Lower lobe of right lung (tissue), 2 donors: Measurements from ENCODE around the gene POSTN. TPM values are rescaled to one million over a fixed set of nuclear protein-coding genes. Genes with fewer than 3 reads are reported as not detected.

ENCODE experiments used
- ATAC-seq, 2 donors: fragments of 200-7000 bp; cut with Tn5 transposase; one replicate each; pipeline ENCODE4 v1.9.1; 2020 to 2022; ENCODE audit warnings: mild to moderate bottlenecking in 2 of 2, moderate library complexity in 2 of 2
- DNase-seq: peaks from one replicate; pipeline ENCODE4 v3.0.0-alpha.2; 2020
- H3K27ac ChIP-seq: fragments of 200-600 bp; one replicate; pipeline ENCODE4 v1.8.0; 2022
- H3K27me3 ChIP-seq: fragments of 200-600 bp; one replicate; pipeline ENCODE4 v1.8.0; 2022; ENCODE audit warnings: low read depth
- H3K36me3 ChIP-seq: fragments of 200-600 bp; one replicate; pipeline ENCODE4 v1.8.0; 2022; ENCODE audit warnings: mild to moderate bottlenecking
- H3K4me1 ChIP-seq: fragments of 200-600 bp; one replicate; pipeline ENCODE4 v1.8.0; 2022
- H3K4me3 ChIP-seq: fragments of 200-600 bp; one replicate; pipeline ENCODE4 v1.8.0; 2022; ENCODE audit warnings: mild to moderate bottlenecking
- H3K9me3 ChIP-seq: fragments of 200-600 bp; one replicate; pipeline ENCODE4 v1.8.0; 2022
- CTCF ChIP-seq: fragments of 200-600 bp; IDR thresholded peaks from one replicate; pipeline ENCODE4 v1.8.0; 2022; ENCODE audit warnings: antibody characterized with exemption, mild to moderate bottlenecking
- intact Hi-C: fragments of 100-400 bp; cut with DNase I; formaldehyde crosslinking; loops from one replicate; pipeline ENCODE4 v1.11.0; 2022
- total RNA-seq: library from RNA; stranded (reverse); fragmentation: NEBNext Ultra II Directional; extraction: Animal tissue kit (Norgen Biotek cat#: 25700); gene quantifications from one replicate; pipeline ENCODE4 v1.2.1, GENCODE V29; 2021
- donor health status: DM: no; HTN: yes; CAD: no; lungs with severe emphysema.

Gene POSTN
- total RNA-seq, 1 donor from 2014 or later = 14.5 TPM

- Histone ChIP-seq H3K4me3 (no peak overlapping the region), H3K4me1 (no peaks in the 10 kb centered on the region), H3K27me3 (no peaks in the 10 kb centered on the region), H3K36me3 (no peaks in the 10 kb centered on the region), H3K27ac (no peak overlapping the region), H3K9me3 (peaks cover 8% of the 10 kb centered on the region)
- ATAC-seq = no peak
- intact Hi-C loops = no loop called here
- no peak for TF ChIP-seq CTCF
- DNase-seq = no peak
These were observed 63.9 kb downstream of the POSTN start for GRCh38 chr13:37534676-37535075.

- ATAC-seq = no peak
- no peaks in the 10 kb centered on the region for H3K4me1 ChIP-seq
- peaks cover 8% of the 10 kb centered on the region for H3K9me3 ChIP-seq
- H3K27me3 ChIP-seq = no peaks in the 10 kb centered on the region
- no peak for TF ChIP-seq CTCF
- H3K27ac ChIP-seq = no peak overlapping the region
- no peak for DNase-seq
- intact Hi-C loops = no loop called here
- no peaks in the 10 kb centered on the region for H3K36me3 ChIP-seq
- H3K4me3 ChIP-seq = no peak overlapping the region
These were observed 64.4 kb downstream of the POSTN start for GRCh38 chr13:37534181-37534580.

GRCh38 chr13:37531049-37531448 is 67.5 kb downstream of the POSTN start:
- Histone ChIP-seq H3K4me1 (no peaks in the 10 kb centered on the region), H3K27me3 (no peaks in the 10 kb centered on the region), H3K36me3 (no peaks in the 10 kb centered on the region), H3K4me3 (no peak overlapping the region), H3K27ac (no peak overlapping the region), H3K9me3 (peaks cover 8% of the 10 kb centered on the region)
- TF ChIP-seq CTCF = no peak
- intact Hi-C loops = no loop called here
- no peak for ATAC-seq
- DNase-seq = no peak

- Histone ChIP-seq H3K9me3 (peaks cover 8% of the 10 kb centered on the region), H3K27me3 (no peaks in the 10 kb centered on the region), H3K4me3 (no peak overlapping the region), H3K36me3 (no peaks in the 10 kb centered on the region), H3K4me1 (no peaks in the 10 kb centered on the region), H3K27ac (no peak overlapping the region)
- no peak for TF ChIP-seq CTCF
- no peak for DNase-seq
- intact Hi-C loops = no loop called here
- ATAC-seq = no peak
These were observed 68.7 kb downstream of the POSTN start for GRCh38 chr13:37529751-37530385.

- ATAC-seq = no peak
- no peak for DNase-seq
- intact Hi-C loops = no loop called here
These were observed 71.7 kb downstream of the POSTN start for GRCh38 chr13:37526710-37527473.

More at GRCh38 chr13:37526710-37527473, 71.7 kb downstream of the POSTN start:
- TF ChIP-seq CTCF = no peak
- H3K4me1 ChIP-seq = no peaks in the 10 kb centered on the region
- H3K27me3 ChIP-seq = no peaks in the 10 kb centered on the region
- no peak overlapping the region for H3K27ac ChIP-seq
- no peak overlapping the region for H3K4me3 ChIP-seq
- no peaks in the 10 kb centered on the region for H3K36me3 ChIP-seq
- peaks cover 8% of the 10 kb centered on the region for H3K9me3 ChIP-seq
